HG03039 (cell line): ENCODE results near the gene SLC16A8.

Experiments
- ATAC-seq: cut with Tn5 transposase; IDR thresholded peaks from one replicate; pipeline ENCODE4 v1.9.1; 2021; ENCODE audit warnings: mild to moderate bottlenecking, moderate library complexity; ENCODE audit not compliant: unreplicated experiment

Gene SLC16A8

DNA sequence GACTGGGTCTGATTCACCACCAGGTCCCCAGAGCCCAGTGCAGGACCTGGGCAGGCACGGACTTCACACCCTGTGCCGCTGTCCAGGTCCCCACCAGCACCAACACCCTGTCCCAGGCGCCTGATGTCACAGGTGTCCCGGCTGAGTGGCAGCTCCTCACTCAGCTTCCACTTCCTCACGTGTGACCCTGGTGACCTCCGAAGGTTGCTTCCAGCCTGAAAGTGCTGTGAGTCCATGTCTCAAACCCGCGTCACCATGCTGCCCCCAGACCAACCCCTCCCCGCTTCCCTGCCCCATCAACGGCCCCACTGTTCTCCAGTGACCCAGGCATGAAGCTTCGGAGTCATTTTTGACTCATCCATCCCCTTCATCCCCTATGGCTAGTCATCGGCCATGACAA lies 52.5 kb downstream of the SLC16A8 start:
- no peak for ATAC-seq

DNA sequence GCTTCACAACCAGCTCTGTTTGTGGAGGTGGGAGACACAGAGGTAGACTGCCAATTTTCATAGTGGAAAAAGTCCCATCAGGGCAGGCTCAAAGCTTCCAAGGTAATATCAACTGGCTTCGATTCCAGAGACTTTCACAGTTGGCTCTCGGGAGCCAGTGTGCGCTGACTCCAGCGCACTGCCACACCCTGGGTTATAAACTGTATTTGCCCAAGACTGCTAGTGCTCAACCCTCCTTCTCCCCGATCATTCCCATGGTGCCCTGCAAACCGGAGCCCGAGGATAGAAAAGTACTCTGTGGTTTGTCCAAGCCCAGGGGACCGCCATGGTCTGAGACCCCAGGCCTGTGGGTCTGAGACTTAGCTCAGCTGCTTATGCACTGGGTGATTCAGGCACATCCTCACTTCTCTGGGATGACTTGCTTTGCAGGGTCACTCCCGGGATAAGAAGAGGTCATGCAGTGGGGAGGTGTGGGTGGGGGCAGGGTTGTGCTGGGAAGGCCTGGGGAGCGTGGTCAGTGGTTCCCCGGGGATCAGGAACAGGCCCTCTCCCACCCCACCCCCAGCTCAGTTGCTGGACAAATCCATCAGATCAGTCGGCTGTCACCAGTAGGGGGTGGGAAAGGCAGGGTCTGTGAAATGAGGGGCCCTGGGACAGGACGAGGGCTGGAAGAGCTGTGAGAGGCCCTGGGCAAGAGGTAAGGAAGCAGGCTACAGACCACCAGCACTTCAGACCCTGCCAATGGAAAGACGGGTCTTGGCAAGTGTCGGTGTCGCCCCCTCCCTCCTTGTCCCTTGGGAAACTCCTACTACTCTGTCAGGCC lies 53.5 kb downstream of the SLC16A8 start:
- ATAC-seq, result no peak

DNA sequence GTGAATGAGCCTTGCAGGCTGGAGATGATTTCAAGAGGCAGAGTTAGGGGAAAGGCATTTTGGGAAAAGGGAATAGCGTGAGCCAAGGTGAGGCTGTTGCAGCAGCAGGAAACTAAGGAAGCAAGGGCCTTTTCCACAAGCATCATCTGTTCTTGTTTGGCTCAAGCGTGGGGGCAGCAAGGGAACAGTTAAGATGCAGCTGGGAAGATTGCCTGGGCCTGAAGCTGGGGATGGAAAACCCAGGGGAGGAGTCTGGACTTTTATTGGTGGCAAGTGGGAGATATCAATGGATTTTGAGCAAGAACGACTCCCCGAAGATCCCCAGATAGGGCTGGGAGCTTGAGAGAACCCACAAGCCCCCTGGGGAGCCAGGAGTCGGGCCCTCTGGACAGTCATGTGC lies 54.1 kb downstream of the SLC16A8 start:
- ATAC-seq, result no peak

DNA sequence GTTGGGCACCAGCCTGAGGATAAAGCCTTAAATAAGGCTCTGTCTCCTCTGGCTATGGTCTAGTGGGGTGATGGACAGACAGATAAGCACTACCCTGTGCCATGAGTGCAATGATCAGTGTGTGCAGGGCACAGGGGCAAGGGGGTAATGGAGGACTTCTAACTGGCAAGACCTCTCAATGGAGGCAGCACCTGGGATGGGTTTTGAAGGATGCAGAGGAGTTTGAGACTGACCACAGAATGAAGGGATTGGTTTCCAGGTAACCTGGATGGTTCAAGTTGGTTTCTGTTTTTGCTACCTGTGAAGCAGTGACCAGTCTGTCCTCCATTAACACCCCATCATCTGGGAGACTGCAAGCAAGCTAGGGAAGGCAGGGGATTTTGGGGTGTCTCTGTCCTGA lies 54.6 kb downstream of the SLC16A8 start:
- no peak for ATAC-seq

DNA sequence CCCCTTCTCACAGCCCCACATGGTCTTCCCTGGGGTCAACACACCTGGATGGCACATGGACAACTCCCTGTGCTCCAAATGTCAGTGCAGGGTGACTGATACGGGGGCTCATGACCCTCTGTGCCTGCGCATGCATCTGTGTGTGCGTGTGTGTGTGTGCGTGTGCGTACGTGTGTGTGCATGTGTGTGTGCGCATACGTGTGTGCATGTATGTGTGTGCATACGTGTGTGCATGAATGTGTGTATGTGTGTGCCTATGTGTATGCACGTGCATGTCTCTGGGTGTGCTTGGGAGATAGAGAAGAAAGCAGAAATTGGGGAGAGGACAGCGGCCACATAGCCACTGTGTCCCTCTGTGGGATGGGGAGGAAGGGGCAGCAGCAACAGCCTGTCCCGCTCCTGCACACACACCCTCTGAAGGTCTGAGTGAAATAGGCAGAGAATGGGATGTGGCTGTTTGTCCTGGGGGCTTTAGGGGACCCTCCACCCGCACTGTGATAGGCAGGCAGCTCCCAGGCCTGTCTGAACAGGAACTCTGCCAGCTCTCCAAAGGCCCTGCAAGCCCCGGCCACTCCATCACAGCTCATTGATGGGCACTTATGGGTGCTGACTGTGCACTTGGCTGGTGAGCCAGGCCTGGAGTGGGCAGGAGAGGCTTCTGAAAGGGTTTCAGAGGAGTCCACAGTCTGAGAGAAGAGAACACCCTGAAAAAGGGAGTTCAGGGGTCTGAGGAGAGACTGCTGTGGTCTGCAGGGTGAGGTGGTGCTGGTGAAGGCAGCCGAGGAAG lies 55.4 kb downstream of the SLC16A8 start:
- ATAC-seq, result no peak
